ENCODE measurements around the gene OPCML.

OPCML gene

GRCh38 chr11:132874638-132875037, 657.7 kb downstream of the OPCML start:
- TF ChIP-seq EZH2phosphoT487 (conservative IDR thresholded peaks at IDR 0.05; ENCODE audit: low read length), result no peak
- TF ChIP-seq, protein P1, sequence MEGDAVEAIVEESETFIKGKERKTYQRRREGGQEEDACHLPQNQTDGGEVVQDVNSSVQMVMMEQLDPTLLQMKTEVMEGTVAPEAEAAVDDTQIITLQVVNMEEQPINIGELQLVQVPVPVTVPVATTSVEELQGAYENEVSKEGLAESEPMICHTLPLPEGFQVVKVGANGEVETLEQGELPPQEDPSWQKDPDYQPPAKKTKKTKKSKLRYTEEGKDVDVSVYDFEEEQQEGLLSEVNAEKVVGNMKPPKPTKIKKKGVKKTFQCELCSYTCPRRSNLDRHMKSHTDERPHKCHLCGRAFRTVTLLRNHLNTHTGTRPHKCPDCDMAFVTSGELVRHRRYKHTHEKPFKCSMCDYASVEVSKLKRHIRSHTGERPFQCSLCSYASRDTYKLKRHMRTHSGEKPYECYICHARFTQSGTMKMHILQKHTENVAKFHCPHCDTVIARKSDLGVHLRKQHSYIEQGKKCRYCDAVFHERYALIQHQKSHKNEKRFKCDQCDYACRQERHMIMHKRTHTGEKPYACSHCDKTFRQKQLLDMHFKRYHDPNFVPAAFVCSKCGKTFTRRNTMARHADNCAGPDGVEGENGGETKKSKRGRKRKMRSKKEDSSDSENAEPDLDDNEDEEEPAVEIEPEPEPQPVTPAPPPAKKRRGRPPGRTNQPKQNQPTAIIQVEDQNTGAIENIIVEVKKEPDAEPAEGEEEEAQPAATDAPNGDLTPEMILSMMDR (IDR thresholded peaks at IDR 0.05; ENCODE audit: insufficient read depth, low read length, poor library complexity, severe bottlenecking), result no peak
- H2AFZ ChIP-seq (ENCODE audit: low read depth, low read length, severe bottlenecking), result no peak overlapping the region

GRCh38 chr11:132873841-132874240, 658.5 kb downstream of the OPCML start:
- Histone ChIP-seq H3K27ac (ENCODE audit: low read depth, low read length) (no peak overlapping the region), H3K9ac (ENCODE audit: low read length) (no peak overlapping the region), H3K9me3 (ENCODE audit: insufficient read depth, low read length) (no peaks in the 10 kb centered on the region), H4K20me1 (ENCODE audit: low read depth, low read length) (no peaks in the 10 kb centered on the region), H3K27me3 (ENCODE audit: low read length) (no peaks in the 10 kb centered on the region), H3K4me2 (ENCODE audit: low read depth, low read length, poor library complexity, severe bottlenecking) (no peak overlapping the region), H3K79me2 (ENCODE audit: insufficient read depth, low read length) (no peaks in the 10 kb centered on the region), H3F3A (ENCODE audit: insufficient read depth) (no peaks in the 10 kb centered on the region), H3K4me3 (ENCODE audit: insufficient read depth, low read length, poor library complexity, severe bottlenecking) (no peak overlapping the region), H3K36me3 (ENCODE audit: low read length) (no peaks in the 10 kb centered on the region), H2AFZ (ENCODE audit: low read depth, low read length, severe bottlenecking) (no peak overlapping the region), H3K9me2 (replicated peaks; ENCODE audit: insufficient read depth, low read length) (no peaks in the 10 kb centered on the region)
- TF ChIP-seq EZH2phosphoT487 (conservative IDR thresholded peaks at IDR 0.05; ENCODE audit: low read length), result no peak
- TF ChIP-seq, protein P1 (IDR thresholded peaks at IDR 0.05; ENCODE audit: insufficient read depth, low read length, poor library complexity, severe bottlenecking), result no peak

More at GRCh38 chr11:132874638-132875037, 657.7 kb downstream of the OPCML start:
- H3K27me3 ChIP-seq (ENCODE audit: low read length), result no peaks in the 10 kb centered on the region
- H3K36me3 ChIP-seq (ENCODE audit: low read length), result no peaks in the 10 kb centered on the region
- H3K9me2 ChIP-seq (replicated peaks; ENCODE audit: insufficient read depth, low read length), result no peaks in the 10 kb centered on the region
- H3K4me2 ChIP-seq (ENCODE audit: low read depth, low read length, poor library complexity, severe bottlenecking), result no peak overlapping the region
- no peak overlapping the region for H3K9ac ChIP-seq (ENCODE audit: low read length)
- H4K20me1 ChIP-seq (ENCODE audit: low read depth, low read length), result no peaks in the 10 kb centered on the region
- H3K9me3 ChIP-seq (ENCODE audit: insufficient read depth, low read length), result no peaks in the 10 kb centered on the region
- no peaks in the 10 kb centered on the region for H3K79me2 ChIP-seq (ENCODE audit: insufficient read depth, low read length)
- H3K27ac ChIP-seq (ENCODE audit: low read depth, low read length), result no peak overlapping the region
- no peak overlapping the region for H3K4me3 ChIP-seq (ENCODE audit: insufficient read depth, low read length, poor library complexity, severe bottlenecking)
- H3F3A ChIP-seq (ENCODE audit: insufficient read depth), result no peaks in the 10 kb centered on the region

- TF ChIP-seq, protein P1 (IDR thresholded peaks at IDR 0.05; ENCODE audit: insufficient read depth, low read length, poor library complexity, severe bottlenecking), result no peak
- TF ChIP-seq EZH2phosphoT487 (conservative IDR thresholded peaks at IDR 0.05; ENCODE audit: low read length), result no peak
- H3K36me3 ChIP-seq (ENCODE audit: low read length), result no peaks in the 10 kb centered on the region
- H3F3A ChIP-seq (ENCODE audit: insufficient read depth), result no peaks in the 10 kb centered on the region
- no peaks in the 10 kb centered on the region for H3K79me2 ChIP-seq (ENCODE audit: insufficient read depth, low read length)
- no peak overlapping the region for H2AFZ ChIP-seq (ENCODE audit: low read depth, low read length, severe bottlenecking)
- H3K27ac ChIP-seq (ENCODE audit: low read depth, low read length), result no peak overlapping the region
- H4K20me1 ChIP-seq (ENCODE audit: low read depth, low read length), result no peaks in the 10 kb centered on the region
- no peaks in the 10 kb centered on the region for H3K9me2 ChIP-seq (replicated peaks; ENCODE audit: insufficient read depth, low read length)
- H3K4me2 ChIP-seq (ENCODE audit: low read depth, low read length, poor library complexity, severe bottlenecking), result no peak overlapping the region
- H3K9ac ChIP-seq (ENCODE audit: low read length), result no peak overlapping the region
- no peak overlapping the region for H3K4me3 ChIP-seq (ENCODE audit: insufficient read depth, low read length, poor library complexity, severe bottlenecking)
- H3K9me3 ChIP-seq (ENCODE audit: insufficient read depth, low read length), result no peaks in the 10 kb centered on the region
- H3K27me3 ChIP-seq (ENCODE audit: low read length), result no peaks in the 10 kb centered on the region
Measured at GRCh38 chr11:132872211-132872610, 660.1 kb downstream of the OPCML start.
